SU-DHL-6 (cell line): ENCODE data around the gene LAYN.

Source experiments
- H2AFZ ChIP-seq: fragments of 200-600 bp; sonication (generic); 2 replicates; pipeline ENCODE4 v1.6.1; 2014; ENCODE audit warnings: low read depth, mild to moderate bottlenecking, moderate library complexity, mixed read lengths, antibody characterized with exemption, low read length; ENCODE audit not compliant: severe bottlenecking
- H3F3A ChIP-seq: fragments of 200-600 bp; shearing (Covaris generic); 2 replicates; pipeline ENCODE4 v1.6.0; 2016; ENCODE audit warnings: antibody characterized with exemption, mild to moderate bottlenecking; ENCODE audit not compliant: insufficient read depth
- H3K27ac ChIP-seq: fragments of 200-600 bp; sonication (generic); 2 replicates; pipeline ENCODE4 v1.5.1; 2016; ENCODE audit warnings: low read depth, mild to moderate bottlenecking, low read length, moderate library complexity, mixed read lengths
- H3K27me3 ChIP-seq: fragments of 200-600 bp; sonication (generic), shearing (Covaris generic); 2 replicates; pipeline ENCODE4 v1.6.0; 2014; ENCODE audit warnings: mild to moderate bottlenecking, low read length
- H3K36me3 ChIP-seq: fragments of 200-600 bp; sonication (generic); 2 replicates; pipeline ENCODE4 v1.6.1; 2014; ENCODE audit warnings: mild to moderate bottlenecking, low read length, mixed read lengths
- H3K4me2 ChIP-seq: fragments of 300-600, 200-600 bp; shearing (Covaris generic), sonication (generic); 2 replicates; pipeline ENCODE4 v1.6.0; 2014; ENCODE audit warnings: low read length, low read depth, mild to moderate bottlenecking; ENCODE audit not compliant: poor library complexity, severe bottlenecking
- H3K4me3 ChIP-seq: fragments of 200-600 bp; sonication (generic); 2 replicates; pipeline ENCODE4 v1.5.1; 2014; ENCODE audit warnings: antibody characterized with exemption, low read length, mild to moderate bottlenecking, mixed read lengths; ENCODE audit not compliant: insufficient read depth, poor library complexity, severe bottlenecking
- H3K79me2 ChIP-seq: fragments of 200-600 bp; sonication (generic); 2 replicates; pipeline ENCODE4 v1.6.1; 2014; ENCODE audit warnings: mild to moderate bottlenecking, low read length, moderate library complexity; ENCODE audit not compliant: insufficient read depth
- H3K9ac ChIP-seq: fragments of 200-600 bp; sonication (generic); 2 replicates; pipeline ENCODE4 v1.7.0; 2014; ENCODE audit warnings: mild to moderate bottlenecking, low read length
- H3K9me2 ChIP-seq: fragments of 200-600 bp; sonication (generic); replicated peaks from 2 replicates; pipeline ENCODE4 v1.6.1; 2014; ENCODE audit warnings: low read length; ENCODE audit not compliant: insufficient read depth
- H3K9me3 ChIP-seq: fragments of 200-600 bp; sonication (generic); 2 replicates; pipeline ENCODE4 v1.6.1; 2014; ENCODE audit warnings: low read length, mixed read lengths; ENCODE audit not compliant: insufficient read depth
- H4K20me1 ChIP-seq: fragments of 200-600 bp; sonication (generic); 2 replicates; pipeline ENCODE4 v1.6.1; 2014; ENCODE audit warnings: low read depth, mild to moderate bottlenecking, antibody characterized with exemption, low read length, moderate library complexity, mixed read lengths
- CTCF ChIP-seq: fragments of 200-600 bp; sonication (generic); IDR thresholded peaks from one replicate; pipeline ENCODE4 v1.5.1; 2017; ENCODE audit warnings: antibody characterized with exemption, mild to moderate bottlenecking, low read length, moderate library complexity; ENCODE audit not compliant: insufficient read depth, poor library complexity, severe bottlenecking
- EZH2phosphoT487 ChIP-seq: fragments of 200-600 bp; sonication (generic), shearing (Covaris generic); conservative IDR thresholded peaks from 2 replicates; pipeline ENCODE4 v1.6.1; 2018; ENCODE audit warnings: mild to moderate bottlenecking, antibody characterized with exemption, low read length, moderate library complexity, mixed read lengths

LAYN gene

DNA sequence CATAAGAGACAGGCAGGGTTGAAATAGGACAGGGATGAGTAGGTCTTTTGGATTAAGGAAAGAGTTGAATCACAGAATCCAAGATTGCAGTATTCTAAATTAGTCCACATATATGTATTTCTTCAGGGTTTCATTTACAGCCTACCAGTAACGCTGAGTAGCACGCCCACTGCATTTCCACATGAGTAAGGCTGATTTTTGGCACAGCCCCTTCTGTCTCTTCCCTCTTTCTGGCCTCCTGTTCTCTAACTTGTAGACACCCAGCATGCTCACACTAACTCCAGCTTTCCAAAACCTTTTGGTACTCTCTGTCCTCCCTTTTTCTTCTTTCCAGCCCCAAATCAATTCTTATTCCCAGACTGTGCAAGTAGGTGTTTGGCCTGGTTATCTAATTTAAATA is 58.0 kb downstream of the LAYN start:
- H3K27me3 ChIP-seq = no peaks in the 10 kb centered on the region
- H3K79me2 ChIP-seq = no peaks in the 10 kb centered on the region
- peaks cover 5% of the 10 kb centered on the region for H3F3A ChIP-seq
- no peaks in the 10 kb centered on the region for H3K36me3 ChIP-seq
- no peak overlapping the region for H3K27ac ChIP-seq
- no peak overlapping the region for H3K4me3 ChIP-seq
- no peak overlapping the region for H3K4me2 ChIP-seq
- no peak overlapping the region for H2AFZ ChIP-seq
- H3K9me2 ChIP-seq = no peaks in the 10 kb centered on the region
- H3K9ac ChIP-seq = no peak overlapping the region
- TF ChIP-seq EZH2phosphoT487 = no peak
- TF ChIP-seq CTCF = no peak
- no peaks in the 10 kb centered on the region for H4K20me1 ChIP-seq
- H3K9me3 ChIP-seq = no peaks in the 10 kb centered on the region

GRCh38 chr11:111601636-111601978 is 61.1 kb downstream of the LAYN start:
- Histone ChIP-seq H3K4me2 (peak overlapping the region; percentile 79), H3F3A (peaks cover 9% of the 10 kb centered on the region), H4K20me1 (0 out of 2 replicates have a peak, but pooled peaks cover 10% of the 10 kb centered on the region), H3K36me3 (no peaks in the 10 kb centered on the region), H3K27me3 (no peaks in the 10 kb centered on the region), H3K27ac (peak overlapping the region; percentile 49), H3K9me2 (no peaks in the 10 kb centered on the region), H3K9me3 (no peaks in the 10 kb centered on the region), H3K9ac (peak overlapping the region; percentile 58), H2AFZ (peak overlapping the region; percentile 88), H3K4me3 (peak overlapping the region; percentile 56), H3K79me2 (peaks cover 22% of the 10 kb centered on the region; the same call in 1 of the 2 replicates)
- TF ChIP-seq CTCF = no peak
- TF ChIP-seq EZH2phosphoT487 = no peak

- Histone ChIP-seq H3K27ac (peak within 1 kb of the TSS; percentile 49), H3K9me2 (no peaks in the 10 kb centered on the region), H3K9me3 (no peaks in the 10 kb centered on the region), H3F3A (peaks cover 9% of the 10 kb centered on the region), H2AFZ (peak within 1 kb of the TSS; percentile 88), H3K4me2 (peak within 1 kb of the TSS; percentile 79), H4K20me1 (0 out of 2 replicates have a peak, but pooled peaks cover 10% of the 10 kb centered on the region), H3K9ac (peak within 1 kb of the TSS; percentile 84), H3K4me3 (peak within 1 kb of the TSS; percentile 87), H3K27me3 (no peaks in the 10 kb centered on the region), H3K36me3 (no peaks in the 10 kb centered on the region), H3K79me2 (peaks cover 27% of the 10 kb centered on the region; the same call in 1 of the 2 replicates)
- TF ChIP-seq EZH2phosphoT487 = no peak
- TF ChIP-seq CTCF = peak; percentile 53
Measured at GRCh38 chr11:111601979-111602864, 61.7 kb downstream of the LAYN start, which contains the start of gene SIK2. TSS of gene SIK2 (plus strand) at chr11:111602449. CDS start at chr11:111602564, 115 bp downstream.
